ENCODE measurements around the gene MYO3B.

MYO3B gene

GRCh38 chr2:170258382-170258781 lies 80.4 kb downstream of the MYO3B start (continued):
- no peak for TF ChIP-seq PRDM10 (tag by site-specific recombination; IDR thresholded peaks at IDR 0.05)
- TF ChIP-seq REPIN1 (tag by site-specific recombination; IDR thresholded peaks at IDR 0.05; ENCODE audit: low read depth): no peak
- TF ChIP-seq YY1 (tag by site-specific recombination; IDR thresholded peaks at IDR 0.05): no peak
- TF ChIP-seq ZNF121 (tag by site-specific recombination; IDR thresholded peaks at IDR 0.05): no peak
- TF ChIP-seq ZBTB44 (tag by site-specific recombination; IDR thresholded peaks at IDR 0.05): no peak
- TF ChIP-seq GLIS1 (tag by site-specific recombination; IDR thresholded peaks at IDR 0.05): no peak
- TF ChIP-seq BCL6B (tag by site-specific recombination; IDR thresholded peaks at IDR 0.05): no peak

- H3K9me3 ChIP-seq (ENCODE audit: control insufficient read depth, insufficient read depth, low read depth, low read length): no peaks in the 10 kb centered on the region
- no peak for TF ChIP-seq ZNF513 (tag by site-specific recombination; IDR thresholded peaks at IDR 0.05)
- peak; percentile 50 for TF ChIP-seq ZNF146 (tag by site-specific recombination; IDR thresholded peaks at IDR 0.05)
- H3K27ac ChIP-seq (ENCODE audit: extremely low read depth, low read depth, low read length): no peak overlapping the region
- ChIA-PET CTCF (interaction anchor here (0.6 kb wide), 2 partner anchors 101 to 1553 kb away, joined by 3 read pairs; no protein-coding TSS in a partner anchor), POLR2A (no interaction called here)
- no peaks in the 10 kb centered on the region for H3K4me1 ChIP-seq (ENCODE audit: control insufficient read depth, insufficient read depth, low read length)
- no peak overlapping the region for H3K4me3 ChIP-seq (ENCODE audit: low read depth, low read length)
- no peaks in the 10 kb centered on the region for H3K36me3 ChIP-seq (ENCODE audit: control insufficient read depth in 2 of 2, insufficient read depth in 1 of 2, low read length in 2 of 2)
Measured at GRCh38 chr2:170260188-170260587, 82.2 kb downstream of the MYO3B start.

- no peaks in the 10 kb centered on the region for H3K4me1 ChIP-seq (ENCODE audit: control insufficient read depth, insufficient read depth, low read length)
- CTCF ChIA-PET: interaction anchor here (0.8 kb wide), 1 partner anchor 62 kb away, joined by 3 read pairs; no protein-coding TSS in a partner anchor
- TF ChIP-seq ZNF645 (tag by site-specific recombination; IDR thresholded peaks at IDR 0.05) (no peak), HOXC10 (CRISPR knock-in tag; IDR thresholded peaks at IDR 0.05) (no peak), SP3 (tag by site-specific recombination; IDR thresholded peaks at IDR 0.05) (no peak), ZSCAN18 (tag by site-specific recombination; IDR thresholded peaks at IDR 0.05) (no peak), ZNF704 (tag by site-specific recombination; IDR thresholded peaks at IDR 0.05) (no peak), ZBTB7A (tag by site-specific recombination; IDR thresholded peaks at IDR 0.05; ENCODE audit: low read depth) (no peak), ZBTB11 (tag by site-specific recombination; conservative IDR thresholded peaks at IDR 0.05; ENCODE audit: low read depth) (no peak), REPIN1 (tag by site-specific recombination; IDR thresholded peaks at IDR 0.05; ENCODE audit: low read depth) (no peak), ZNF138 (tag by site-specific recombination; IDR thresholded peaks at IDR 0.05; ENCODE audit: borderline replicate concordance) (no peak)
Measured at GRCh38 chr2:170261566-170261965, 83.6 kb downstream of the MYO3B start.

More at GRCh38 chr2:170261566-170261965, 83.6 kb downstream of the MYO3B start:
- Histone ChIP-seq H3K36me3 (ENCODE audit: control insufficient read depth in 2 of 2, insufficient read depth in 1 of 2, low read length in 2 of 2) (no peaks in the 10 kb centered on the region), H3K9me3 (ENCODE audit: control insufficient read depth, insufficient read depth, low read depth, low read length) (no peaks in the 10 kb centered on the region), H3K27ac (ENCODE audit: extremely low read depth, low read depth, low read length) (no peak overlapping the region), H3K4me3 (ENCODE audit: low read depth, low read length) (no peak overlapping the region)
- POLR2A ChIA-PET: no interaction called here

Data from HEK293 (cell line).